HG03060 (cell line): ENCODE measurements around the gene ZNF740.
"Not testable (repeated sequence)": the region's sequence is repeated elsewhere in the genome, so short reads cannot be mapped to it uniquely, and the experiment has no call there.

Experiments used
- ATAC-seq: cut with Tn5 transposase; IDR thresholded peaks from one replicate; pipeline ENCODE4 v1.9.1; 2021; ENCODE audit warnings: low read depth, moderate number of reproducible peaks; ENCODE audit not compliant: unreplicated experiment

The ZNF740 gene

GRCh38 chr12:53172352-53172751 lies 8.2 kb upstream of the ZNF740 start:
- ATAC-seq, result no peak

- no peak for ATAC-seq
Observed at GRCh38 chr12:53173085-53173715, 7.3 kb upstream of the ZNF740 start.

- ATAC-seq, result no peak
Observed at GRCh38 chr12:53174881-53175491, 5.5 kb upstream of the ZNF740 start.

DNA sequence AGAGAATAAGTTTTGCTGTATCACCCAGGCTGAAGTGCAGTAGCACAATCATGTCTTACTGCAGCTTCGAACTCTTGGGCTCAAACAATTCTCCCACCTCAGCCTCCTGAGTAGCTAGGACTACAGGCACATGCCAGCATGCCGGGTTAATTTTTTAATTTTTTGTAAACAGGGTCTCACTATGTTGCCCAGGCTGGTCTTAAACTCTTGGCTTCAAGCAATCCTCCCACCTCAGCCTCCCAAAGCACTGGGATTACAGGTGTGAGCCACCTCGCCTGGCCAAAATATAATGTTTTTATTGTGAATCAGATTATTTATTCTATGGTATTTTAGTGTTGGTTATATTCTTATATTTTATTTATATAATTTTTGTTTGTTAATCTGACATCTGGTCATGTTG lies 3.8 kb upstream of the ZNF740 start:
- ATAC-seq, result no peak

- ATAC-seq, result not testable (repeated sequence)
Observed at GRCh38 chr12:53177447-53177846, 3.1 kb upstream of the ZNF740 start.

DNA sequence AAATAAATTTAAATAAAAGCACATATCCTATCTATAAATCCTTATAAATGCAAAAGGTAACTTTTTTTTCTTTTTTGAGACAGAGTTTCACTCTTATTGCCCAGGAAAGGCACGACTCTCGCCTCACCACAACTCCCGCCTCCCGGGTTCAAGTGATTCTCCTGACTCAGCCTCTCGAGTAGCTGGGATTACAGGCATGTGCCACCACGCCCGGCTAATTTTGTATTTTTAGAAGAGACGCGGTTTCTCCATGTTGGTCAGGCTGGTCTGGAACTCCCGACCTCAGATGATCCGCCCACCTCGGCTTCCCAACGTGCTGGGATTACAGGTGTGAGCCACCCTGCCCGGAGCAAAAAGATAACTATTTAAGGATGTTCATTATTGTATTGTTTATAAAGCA lies 1.7 kb upstream of the ZNF740 start:
- not testable (repeated sequence) for ATAC-seq

DNA sequence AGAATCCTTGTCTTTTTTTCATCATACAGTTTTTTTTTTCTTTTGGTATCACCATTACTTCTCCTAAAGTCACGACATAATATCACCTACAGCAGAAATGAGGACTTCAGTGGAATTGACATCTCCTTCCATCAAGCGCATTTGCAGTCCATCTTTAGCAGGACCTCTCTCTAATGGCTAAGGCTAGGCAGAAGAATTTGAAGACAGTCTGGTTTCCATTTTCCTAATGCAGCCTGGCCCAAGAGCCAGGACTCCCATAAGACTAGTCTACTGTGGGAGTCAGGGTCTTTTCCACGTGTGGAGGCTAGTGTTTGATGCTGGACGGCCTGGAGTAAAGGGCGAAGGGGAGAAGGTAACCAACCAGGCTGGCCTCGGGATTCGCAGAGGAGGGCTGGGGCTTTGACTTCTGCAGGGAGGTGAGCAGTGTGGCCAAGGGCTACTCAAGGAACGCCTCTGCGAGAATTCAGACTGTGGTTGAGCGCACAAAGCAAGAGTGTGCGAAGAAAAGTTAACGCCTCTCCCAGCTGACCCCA lies 769 bp upstream of the ZNF740 start:
- ATAC-seq, result peak; percentile 7

- peak; percentile 29 for ATAC-seq
Observed at GRCh38 chr12:53180931-53181645, 566 bp downstream of the ZNF740 start.

GRCh38 chr12:53181935-53182334 lies 1.4 kb downstream of the ZNF740 start:
- ATAC-seq, result no peak

- ATAC-seq, result no peak
Observed at GRCh38 chr12:53182903-53183302, 2.4 kb downstream of the ZNF740 start.

DNA sequence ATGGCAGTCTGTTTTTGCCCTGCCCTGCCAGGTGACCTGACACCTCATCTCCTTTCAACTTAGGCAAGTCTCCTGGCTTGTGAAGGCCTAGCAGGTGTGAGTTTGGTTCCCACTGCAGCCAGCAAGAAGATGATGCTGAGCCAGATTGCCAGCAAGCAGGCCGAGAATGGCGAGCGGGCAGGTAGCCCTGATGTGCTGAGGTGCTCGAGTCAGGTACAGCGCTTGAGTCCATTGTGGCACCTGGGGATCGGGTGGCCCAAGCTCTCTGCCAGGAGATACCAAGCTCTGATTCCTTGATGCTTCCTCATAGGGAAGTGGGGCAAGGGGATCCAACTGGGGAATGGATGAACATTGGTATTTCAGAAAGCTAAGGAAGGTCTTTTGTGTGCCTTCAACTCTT lies 4.3 kb downstream of the ZNF740 start:
- ATAC-seq, result no peak

GRCh38 chr12:53185582-53186153 lies 5.1 kb downstream of the ZNF740 start:
- no peak for ATAC-seq

DNA sequence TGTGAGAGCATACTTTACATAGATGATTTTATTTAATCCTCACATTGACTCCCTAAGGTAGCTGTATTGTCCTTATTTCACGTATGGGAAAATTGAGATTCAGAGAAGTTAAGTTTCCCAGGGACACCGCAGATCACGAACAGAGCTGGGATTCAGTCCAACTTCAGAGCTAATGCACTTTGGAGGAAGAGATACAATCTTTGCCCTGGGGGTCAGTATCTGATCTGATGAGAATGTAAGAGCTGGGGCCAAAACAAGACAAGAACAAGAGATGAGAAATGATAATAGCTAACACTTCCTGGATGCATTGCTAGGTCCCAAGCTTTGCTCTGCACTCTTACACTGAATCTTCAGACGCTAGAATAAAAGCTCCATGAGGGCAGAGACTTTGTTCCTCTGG lies 6.2 kb downstream of the ZNF740 start:
- ATAC-seq, result no peak

- no peak for ATAC-seq
Observed at GRCh38 chr12:53187145-53187899, 6.8 kb downstream of the ZNF740 start.

GRCh38 chr12:53190108-53190729 lies 9.7 kb downstream of the ZNF740 start:
- no peak for ATAC-seq

- no peak for ATAC-seq
Observed at GRCh38 chr12:53191096-53191884, 10.8 kb downstream of the ZNF740 start.

GRCh38 chr12:53191885-53192530 lies 11.5 kb downstream of the ZNF740 start:
- ATAC-seq, result no peak

DNA sequence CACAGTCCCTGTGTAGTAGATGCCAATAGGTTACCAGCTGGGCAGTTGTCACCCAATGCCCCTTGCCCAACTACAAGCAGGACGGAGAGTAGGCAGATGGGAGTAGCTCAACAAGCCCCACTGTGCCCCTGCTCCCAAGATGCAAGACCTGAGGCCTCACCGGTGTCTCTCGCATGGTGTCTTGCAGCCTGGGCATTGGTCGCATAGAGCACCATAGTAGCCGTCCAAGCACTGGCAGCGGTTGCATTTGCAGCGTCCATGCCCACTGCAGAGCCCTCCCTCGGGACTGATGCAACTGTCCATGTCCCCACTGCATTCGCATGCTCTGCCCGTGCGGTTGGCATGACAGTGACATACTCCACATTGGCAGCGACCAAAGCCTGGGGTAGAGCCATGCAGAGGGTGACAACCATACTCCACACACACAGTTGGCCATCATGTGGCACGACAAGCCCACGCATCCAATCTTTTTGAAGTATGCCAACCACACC lies 12.1 kb downstream of the ZNF740 start:
- ATAC-seq, result no peak

GRCh38 chr12:53193040-53193439 lies 12.5 kb downstream of the ZNF740 start:
- no peak for ATAC-seq
